H9 (cell line): Measurements from ENCODE around the gene TPD52L1. TPM values are rescaled to one million over a fixed set of nuclear protein-coding genes. Genes with fewer than 3 reads are reported as not detected.

Source experiments
- DNase-seq: peaks from one replicate; pipeline ENCODE4 v3.0.0-alpha.2; 2017
- H2AFZ ChIP-seq: one replicate; pipeline ENCODE4 v1.6.1; 2013; ENCODE audit warnings: mild to moderate bottlenecking, low read length, control low read depth, moderate library complexity
- H2AK5ac ChIP-seq: 2 replicates; pipeline ENCODE4 v1.6.1; 2013; ENCODE audit warnings: low read length, control low read depth, mixed read lengths; ENCODE audit not compliant: insufficient read length
- H2BK120ac ChIP-seq: one replicate; pipeline ENCODE4 v1.6.1; 2013; ENCODE audit warnings: low read depth, mild to moderate bottlenecking, low read length, control low read depth, inconsistent platforms; ENCODE audit not compliant: poor library complexity, severe bottlenecking
- H2BK12ac ChIP-seq: 2 replicates; pipeline ENCODE4 v1.6.1; 2013; ENCODE audit warnings: low read length, control low read depth, mixed read lengths, low read depth; ENCODE audit not compliant: insufficient read length
- H2BK15ac ChIP-seq: 2 replicates; pipeline ENCODE4 v1.6.1; 2013; ENCODE audit warnings: low read depth, low read length, control low read depth
- H2BK20ac ChIP-seq: one replicate; pipeline ENCODE4 v1.6.1; 2013; ENCODE audit warnings: low read depth, mild to moderate bottlenecking, low read length, control low read depth, inconsistent platforms; ENCODE audit not compliant: poor library complexity, severe bottlenecking
- H2BK5ac ChIP-seq: 2 replicates; pipeline ENCODE4 v1.6.1; 2013; ENCODE audit warnings: low read length, control low read depth, mixed read lengths; ENCODE audit not compliant: insufficient read length
- H3K14ac ChIP-seq: 2 replicates; pipeline ENCODE4 v1.6.1; 2013; ENCODE audit warnings: low read length, control low read depth; ENCODE audit not compliant: insufficient read depth
- H3K18ac ChIP-seq: 2 replicates; pipeline ENCODE4 v1.6.1; 2013; ENCODE audit warnings: low read depth, mild to moderate bottlenecking, mixed read lengths, low read length, control low read depth; ENCODE audit not compliant: insufficient read length
- H3K23ac ChIP-seq: 2 replicates; pipeline ENCODE4 v1.6.1; 2013; ENCODE audit warnings: low read length, control low read depth, mixed read lengths, low read depth; ENCODE audit not compliant: insufficient read length
- H3K23me2 ChIP-seq: 2 replicates; pipeline ENCODE4 v1.6.1; 2013; ENCODE audit warnings: low read depth, mild to moderate bottlenecking, mixed read lengths, low read length, control low read depth; ENCODE audit not compliant: insufficient read length, poor library complexity, severe bottlenecking
- H3K27ac ChIP-seq: 2 replicates; pipeline ENCODE4 v1.5.1; 2013; ENCODE audit warnings: low read length, control low read depth, mixed read lengths, low read depth; ENCODE audit not compliant: insufficient read length
- H3K27me3 ChIP-seq: 2 replicates; pipeline ENCODE4 v1.6.1; 2013; ENCODE audit warnings: low read length, control low read depth, inconsistent platforms; ENCODE audit not compliant: insufficient read depth
- H3K4ac ChIP-seq: 2 replicates; pipeline ENCODE4 v1.6.1; 2013; ENCODE audit warnings: low read depth, mild to moderate bottlenecking, control low read depth, inconsistent platforms, low read length, moderate library complexity
- H3K4me1 ChIP-seq: 2 replicates; pipeline ENCODE4 v1.6.1; 2013; ENCODE audit warnings: low read length, control low read depth, inconsistent platforms; ENCODE audit not compliant: insufficient read depth
- H3K4me2 ChIP-seq: 2 replicates; pipeline ENCODE4 v1.6.1; 2013; ENCODE audit warnings: low read length, control low read depth, mixed read lengths; ENCODE audit not compliant: insufficient read length, insufficient read depth
- H3K56ac ChIP-seq: 2 replicates; pipeline ENCODE4 v1.6.1; 2013; ENCODE audit warnings: low read depth, mild to moderate bottlenecking, mixed read lengths, low read length, control low read depth; ENCODE audit not compliant: insufficient read length
- H3K79me1 ChIP-seq: 2 replicates; pipeline ENCODE4 v1.6.1; 2013; ENCODE audit warnings: low read depth, mild to moderate bottlenecking, moderate library complexity, low read length, control low read depth, inconsistent platforms; ENCODE audit not compliant: insufficient read depth, poor library complexity, severe bottlenecking
- H3K79me2 ChIP-seq: 2 replicates; pipeline ENCODE4 v1.6.1; 2013; ENCODE audit warnings: low read length, control low read depth, inconsistent platforms; ENCODE audit not compliant: insufficient read depth
- H3K9ac ChIP-seq: 2 replicates; pipeline ENCODE4 v1.6.1; 2013; ENCODE audit warnings: low read length, control low read depth, mixed read lengths; ENCODE audit not compliant: insufficient read length; ENCODE audit errors: extremely low read depth
- H3K9me3 ChIP-seq: one replicate; pipeline ENCODE4 v1.6.1; 2013; ENCODE audit warnings: low read depth, low read length, inconsistent platforms; ENCODE audit not compliant: control insufficient read depth
- H3T11ph ChIP-seq: one replicate; pipeline ENCODE4 v1.6.1; 2013; ENCODE audit warnings: mild to moderate bottlenecking, low read length, control low read depth, inconsistent platforms
- H4K20me1 ChIP-seq: one replicate; pipeline ENCODE4 v1.6.1; 2013; ENCODE audit not compliant: control insufficient read depth, insufficient read length, insufficient read depth
- H4K5ac ChIP-seq: 2 replicates; pipeline ENCODE4 v1.6.1; 2013; ENCODE audit warnings: low read depth, mild to moderate bottlenecking, mixed read lengths, low read length, control low read depth; ENCODE audit not compliant: insufficient read length
- H4K8ac ChIP-seq: replicated peaks from 2 replicates; pipeline ENCODE4 v1.6.1; 2013; ENCODE audit warnings: low read length, control low read depth, mixed read lengths, low read depth; ENCODE audit not compliant: insufficient read length
- H4K91ac ChIP-seq: 2 replicates; pipeline ENCODE4 v1.6.1; 2013; ENCODE audit warnings: low read depth, mild to moderate bottlenecking, moderate library complexity, mixed read lengths, low read length, control low read depth; ENCODE audit not compliant: insufficient read length
- H3K27ac Mint-ChIP-seq, 3 experiments: 2 replicates in 2 of 3; 3 replicates in 1 of 3; pipeline ENCODE4 v1.8.0; 2020 to 2021; ENCODE audit warnings: mixed read lengths in 3 of 3, mild to moderate bottlenecking in 1 of 3, moderate library complexity in 1 of 3
- H3K27me3 Mint-ChIP-seq: 2 replicates; pipeline ENCODE4 v1.8.0; 2021; ENCODE audit warnings: low read depth, mild to moderate bottlenecking, moderate library complexity, mixed read lengths
- H3K36me3 Mint-ChIP-seq, 3 experiments: 2 replicates in 2 of 3; 3 replicates in 1 of 3; pipeline ENCODE4 v1.8.0; 2020 to 2021; ENCODE audit warnings: low read depth in 3 of 3, mixed read lengths in 3 of 3; ENCODE audit not compliant: insufficient read depth in 1 of 3
- H3K4me1 Mint-ChIP-seq, 2 experiments: 2 replicates each; pipeline ENCODE4 v1.8.0; 2020; ENCODE audit warnings: mixed read lengths in 2 of 2
- H3K4me3 Mint-ChIP-seq, 2 experiments: 2 replicates in 1 of 2; 3 replicates in 1 of 2; pipeline ENCODE4 v1.8.0; 2020 to 2021; ENCODE audit warnings: mild to moderate bottlenecking in 2 of 2, mixed read lengths in 2 of 2, moderate library complexity in 1 of 2
- H3K9me3 Mint-ChIP-seq, 2 experiments: 2 replicates in 1 of 2; 3 replicates in 1 of 2; pipeline ENCODE4 v1.8.0; 2020; ENCODE audit warnings: mild to moderate bottlenecking in 2 of 2, mixed read lengths in 2 of 2, moderate library complexity in 1 of 2
- WGBS: extraction: QIAGEN DNeasy Blood & Tissue Kit; methylation state at CpG from one replicate; pipeline ENCODE4 v1.1.7; 2013; ENCODE audit warnings: missing lambda C conversion rate, low lambda C conversion rate, mixed read lengths; ENCODE audit not compliant: insufficient read length; ENCODE audit errors: extremely low coverage; 5-methylcytosine and 5-hydroxymethylcytosine counted together
- total RNA-seq: library from RNA; stranded (reverse); gene quantifications from 2 replicates; pipeline ENCODE4 v1.2.1, GENCODE V29; 2021
- TF ChIP-seq, protein P1 (sequence below): fragments of 200-600 bp; sonication (generic); conservative IDR thresholded peaks from 3 replicates; pipeline ENCODE4 v1.8.0; 2021; ENCODE audit warnings: antibody characterized with exemption, mild to moderate bottlenecking

Gene TPD52L1
- total RNA-seq, 1 experiment from 2014 or later = 6.6 TPM

DNA sequence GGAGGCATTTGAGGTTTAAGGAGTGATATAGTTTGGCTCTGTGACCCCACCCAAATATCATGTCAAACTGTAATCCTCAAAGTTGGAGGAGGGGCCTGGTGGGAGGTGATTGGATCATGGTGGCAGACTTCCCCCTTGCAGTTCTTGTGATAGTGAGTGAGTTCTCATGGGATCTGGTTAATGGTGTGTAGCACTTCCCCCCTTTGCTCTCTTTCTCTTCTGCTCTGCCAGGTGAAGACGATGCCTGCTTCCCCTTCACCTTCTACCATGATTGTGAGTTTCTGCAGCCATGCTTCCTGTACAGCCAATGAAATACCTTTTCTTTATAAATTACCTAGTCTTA, 149.9 kb downstream of the TPD52L1 start:
- Histone ChIP-seq H3K9me3 (no peaks in the 10 kb centered on the region), H3K4me2 (no peak overlapping the region), H2BK20ac (no peak overlapping the region), H4K8ac (no peak overlapping the region), H3K23me2 (peaks cover 11% of the 10 kb centered on the region), H3K18ac (no peak overlapping the region), H3K9ac (no peak overlapping the region), H2AK5ac (no peak overlapping the region), H3K79me1 (no peaks in the 10 kb centered on the region), H3K4ac (no peak overlapping the region), H3T11ph (no peak overlapping the region), H3K56ac (no peak overlapping the region), H3K27me3 (no peaks in the 10 kb centered on the region), H2BK15ac (no peak overlapping the region), H4K91ac (no peak overlapping the region), H3K27ac (no peak overlapping the region), H4K20me1 (no peaks in the 10 kb centered on the region), H2BK12ac (no peak overlapping the region), H2BK120ac (no peak overlapping the region), H3K14ac (no peak overlapping the region), H2AFZ (no peak overlapping the region), H3K23ac (no peak overlapping the region), H3K4me1 (0 out of 2 replicates have a peak, but pooled peaks cover 2% of the 10 kb centered on the region), H4K5ac (no peak overlapping the region), H2BK5ac (no peak overlapping the region), H3K79me2 (no peaks in the 10 kb centered on the region)
- peaks cover 21% of the 10 kb centered on the region for H3K27me3 Mint-ChIP-seq
- H3K36me3 Mint-ChIP-seq = peaks cover 13 to 26% (median 20%) of the 10 kb centered on the region in 3 experiments; a peak in 6 of 7 replicates
- no peak for DNase-seq
- peaks cover 16% of the 10 kb centered on the region in 2 experiments for H3K4me1 Mint-ChIP-seq
- no peak overlapping the region for H3K4me3 Mint-ChIP-seq
- WGBS = no CpG with 5 or more reads among the region's 1 CpG
- H3K9me3 Mint-ChIP-seq = peaks cover 0 to 4% of the 10 kb centered on the region in 2 experiments; a peak in 2 of 5 replicates
- TF ChIP-seq, protein P1, sequence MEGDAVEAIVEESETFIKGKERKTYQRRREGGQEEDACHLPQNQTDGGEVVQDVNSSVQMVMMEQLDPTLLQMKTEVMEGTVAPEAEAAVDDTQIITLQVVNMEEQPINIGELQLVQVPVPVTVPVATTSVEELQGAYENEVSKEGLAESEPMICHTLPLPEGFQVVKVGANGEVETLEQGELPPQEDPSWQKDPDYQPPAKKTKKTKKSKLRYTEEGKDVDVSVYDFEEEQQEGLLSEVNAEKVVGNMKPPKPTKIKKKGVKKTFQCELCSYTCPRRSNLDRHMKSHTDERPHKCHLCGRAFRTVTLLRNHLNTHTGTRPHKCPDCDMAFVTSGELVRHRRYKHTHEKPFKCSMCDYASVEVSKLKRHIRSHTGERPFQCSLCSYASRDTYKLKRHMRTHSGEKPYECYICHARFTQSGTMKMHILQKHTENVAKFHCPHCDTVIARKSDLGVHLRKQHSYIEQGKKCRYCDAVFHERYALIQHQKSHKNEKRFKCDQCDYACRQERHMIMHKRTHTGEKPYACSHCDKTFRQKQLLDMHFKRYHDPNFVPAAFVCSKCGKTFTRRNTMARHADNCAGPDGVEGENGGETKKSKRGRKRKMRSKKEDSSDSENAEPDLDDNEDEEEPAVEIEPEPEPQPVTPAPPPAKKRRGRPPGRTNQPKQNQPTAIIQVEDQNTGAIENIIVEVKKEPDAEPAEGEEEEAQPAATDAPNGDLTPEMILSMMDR = no peak
- no peak overlapping the region for H3K27ac Mint-ChIP-seq
